HEK293 (cell line): ENCODE measurements around the gene ZSCAN5B.

Experiments
- CTCF ChIA-PET: fragments of 350-600 bp; formaldehyde crosslinking; extraction: SDS; loops from one replicate; lab custom pipeline; 2021; ENCODE audit warnings: antibody characterized with exemption; lab: Yijun Ruan, JAX
- POLR2A ChIA-PET: fragments of 300-600 bp; formaldehyde crosslinking; extraction: SDS; loops from one replicate; lab custom pipeline; 2020; ENCODE audit warnings: antibody characterized with exemption, inconsistent platforms; lab: Yijun Ruan, JAX
- H3K27ac ChIP-seq: fragments of 200-500 bp; sonication (Bioruptor generic); 2 replicates; pipeline ENCODE4 v1.5.1; 2014; ENCODE audit warnings: low read depth, low read length, control low read depth, inconsistent platforms; ENCODE audit errors: extremely low read depth
- H3K36me3 ChIP-seq, 2 experiments: fragments of 200-500 bp in 1 of 2; sonication (Bioruptor generic) in 1 of 2; 1 replicate in 1 of 2; 2 replicates in 1 of 2; pipeline ENCODE4 v1.5.1; 2014 to 2017; ENCODE audit warnings: inconsistent platforms in 2 of 2, low read length in 2 of 2; ENCODE audit not compliant: control insufficient read depth in 2 of 2, insufficient read depth in 1 of 2
- H3K4me1 ChIP-seq: fragments of 200-500 bp; sonication (Bioruptor generic); 2 replicates; pipeline ENCODE4 v1.5.1; 2014; ENCODE audit warnings: mild to moderate bottlenecking, low read length, inconsistent platforms; ENCODE audit not compliant: control insufficient read depth, insufficient read depth
- H3K4me3 ChIP-seq: 2 replicates; pipeline ENCODE4 v1.5.1; 2011; ENCODE audit warnings: low read depth, mild to moderate bottlenecking, control low read depth, low read length, moderate library complexity
- H3K9me3 ChIP-seq: fragments of 200-500 bp; sonication (Bioruptor generic); 2 replicates; pipeline ENCODE4 v1.5.1; 2014; ENCODE audit warnings: low read depth, low read length, inconsistent platforms; ENCODE audit not compliant: control insufficient read depth, insufficient read depth
- BCL11A ChIP-seq: fragments of 450-650 bp; formaldehyde crosslinking; IDR thresholded peaks from 2 replicates; pipeline ENCODE4 v1.5.1; 2016; ENCODE audit warnings: low read depth, missing biosample characterization, missing genetic modification characterization
- CTCF ChIP-seq: fragments of 450-650 bp; formaldehyde crosslinking; IDR thresholded peaks from 2 replicates; pipeline ENCODE4 v1.5.1; 2016; ENCODE audit warnings: missing biosample characterization, missing genetic modification characterization
- EGR2 ChIP-seq: fragments of 450-650 bp; formaldehyde crosslinking; IDR thresholded peaks from 2 replicates; pipeline ENCODE4 v1.5.1; 2016; ENCODE audit warnings: low read depth, missing biosample characterization, missing genetic modification characterization
- GLI2 ChIP-seq: fragments of 450-650 bp; formaldehyde crosslinking; IDR thresholded peaks from 2 replicates; pipeline ENCODE4; 2017; ENCODE audit warnings: missing biosample characterization, missing genetic modification characterization, low read depth, borderline replicate concordance
- GLIS2 ChIP-seq: fragments of 450-650 bp; formaldehyde crosslinking; IDR thresholded peaks from 2 replicates; pipeline ENCODE4 v1.5.1; 2016; ENCODE audit warnings: missing biosample characterization, missing genetic modification characterization
- HOXC10 ChIP-seq: sonication (generic); formaldehyde crosslinking; IDR thresholded peaks from 2 replicates; pipeline ENCODE4 v1.8.1; 2023; ENCODE audit warnings: mild to moderate bottlenecking, missing genetic modification reagents
- KLF1 ChIP-seq: fragments of 450-650 bp; formaldehyde crosslinking; IDR thresholded peaks from 2 replicates; pipeline ENCODE4 v1.5.1; 2016; ENCODE audit warnings: missing biosample characterization, missing genetic modification characterization
- MYNN ChIP-seq: fragments of 450-650 bp; formaldehyde crosslinking; IDR thresholded peaks from 2 replicates; pipeline ENCODE4 v1.5.1; 2016; ENCODE audit warnings: missing biosample characterization, missing genetic modification characterization, borderline replicate concordance
- TRIM28 ChIP-seq: IDR thresholded peaks from 2 replicates; pipeline ENCODE4 v1.6.1; 2011; ENCODE audit warnings: low read length, control low read depth, borderline replicate concordance
- YY2 ChIP-seq: fragments of 450-650 bp; formaldehyde crosslinking; IDR thresholded peaks from 2 replicates; pipeline ENCODE4 v1.5.1; 2016; ENCODE audit warnings: missing biosample characterization, missing genetic modification characterization
- ZBTB10 ChIP-seq: fragments of 450-650 bp; formaldehyde crosslinking; IDR thresholded peaks from 2 replicates; pipeline ENCODE4 v1.5.1; 2016; ENCODE audit warnings: missing biosample characterization, missing genetic modification characterization
- ZBTB44 ChIP-seq: fragments of 450-650 bp; IDR thresholded peaks from 2 replicates; pipeline ENCODE4 v1.5.1; 2018; ENCODE audit warnings: missing biosample characterization, mild to moderate bottlenecking, missing genetic modification characterization
- ZBTB48 ChIP-seq: fragments of 450-650 bp; formaldehyde crosslinking; IDR thresholded peaks from 2 replicates; pipeline ENCODE4 v1.5.1; 2016; ENCODE audit warnings: missing biosample characterization, missing genetic modification characterization
- ZNF10 ChIP-seq: fragments of 450-650 bp; formaldehyde crosslinking; IDR thresholded peaks from 2 replicates; pipeline ENCODE4 v1.5.1; 2017; ENCODE audit warnings: missing biosample characterization, missing genetic modification characterization
- ZNF138 ChIP-seq: fragments of 450-650 bp; formaldehyde crosslinking; IDR thresholded peaks from 2 replicates; pipeline ENCODE4 v1.5.1; 2016; ENCODE audit warnings: missing biosample characterization, missing genetic modification characterization, borderline replicate concordance
- ZNF140 ChIP-seq: fragments of 450-650 bp; formaldehyde crosslinking; IDR thresholded peaks from 2 replicates; pipeline ENCODE4 v1.5.1; 2016; ENCODE audit warnings: missing biosample characterization, missing genetic modification characterization
- ZNF174 ChIP-seq: fragments of 450-650 bp; formaldehyde crosslinking; IDR thresholded peaks from 2 replicates; pipeline ENCODE4 v1.5.0; 2017; ENCODE audit warnings: missing biosample characterization, mild to moderate bottlenecking, missing genetic modification characterization
- ZNF223 ChIP-seq: fragments of 450-650 bp; formaldehyde crosslinking; IDR thresholded peaks from 2 replicates; pipeline ENCODE4 v1.5.1; 2016; ENCODE audit warnings: missing biosample characterization, missing genetic modification characterization
- ZNF416 ChIP-seq: fragments of 450-650 bp; formaldehyde crosslinking; IDR thresholded peaks from 2 replicates; pipeline ENCODE4 v1.5.1; 2016; ENCODE audit warnings: missing biosample characterization, missing genetic modification characterization
- ZNF449 ChIP-seq: fragments of 450-650 bp; formaldehyde crosslinking; IDR thresholded peaks from 2 replicates; pipeline ENCODE4 v1.5.1; 2017; ENCODE audit warnings: missing biosample characterization, mild to moderate bottlenecking, missing genetic modification characterization, moderate library complexity
- ZNF48 ChIP-seq: fragments of 450-650 bp; formaldehyde crosslinking; IDR thresholded peaks from 2 replicates; pipeline ENCODE4 v1.5.1; 2016; ENCODE audit warnings: missing biosample characterization, missing genetic modification characterization
- ZNF513 ChIP-seq: fragments of 450-650 bp; IDR thresholded peaks from 2 replicates; pipeline ENCODE4 v1.5.1; 2018; ENCODE audit warnings: missing biosample characterization, missing genetic modification characterization
- ZNF776 ChIP-seq: fragments of 450-650 bp; formaldehyde crosslinking; IDR thresholded peaks from 2 replicates; pipeline ENCODE4 v1.5.0; 2017; ENCODE audit warnings: missing biosample characterization, missing genetic modification characterization, borderline replicate concordance
- ZNF777 ChIP-seq: fragments of 450-650 bp; formaldehyde crosslinking; IDR thresholded peaks from 2 replicates; pipeline ENCODE4 v1.5.1; 2017; ENCODE audit warnings: missing biosample characterization, missing genetic modification characterization, borderline replicate concordance
- ZNF791 ChIP-seq: fragments of 450-650 bp; formaldehyde crosslinking; IDR thresholded peaks from 2 replicates; pipeline ENCODE4 v1.5.1; 2016; ENCODE audit warnings: missing biosample characterization, missing genetic modification characterization
- ZSCAN16 ChIP-seq: fragments of 450-650 bp; formaldehyde crosslinking; IDR thresholded peaks from 2 replicates; pipeline ENCODE4 v1.5.1; 2016; ENCODE audit warnings: missing biosample characterization, missing genetic modification characterization

Gene ZSCAN5B

GRCh38 chr19:56156768-56157167, 40.8 kb downstream of the ZSCAN5B start (continued):
- TF ChIP-seq KLF1 (tag by site-specific recombination) (no peak), ZNF449 (no peak), ZBTB48 (no peak), ZNF513 (tag by site-specific recombination) (no peak), HOXC10 (CRISPR knock-in tag) (no peak), ZNF416 (tag by site-specific recombination) (no peak), ZNF791 (tag by site-specific recombination) (no peak), BCL11A (tag by site-specific recombination) (no peak), TRIM28 (no peak), GLIS2 (no peak), YY2 (no peak)
- TF ChIP-seq, all 188 proteins: peak for 0

GRCh38 chr19:56155124-56155687, 42.4 kb downstream of the ZSCAN5B start:
- Histone ChIP-seq H3K9me3 (no peaks in the 10 kb centered on the region), H3K36me3 (peaks cover 19 to 71% of the 10 kb centered on the region in 2 experiments; a peak in 2 of 3 replicates), H3K4me1 (no peaks in the 10 kb centered on the region), H3K27ac (no peak overlapping the region), H3K4me3 (no peak overlapping the region)
- ChIA-PET CTCF (interaction anchor here (0.6 to 2.7 kb wide), 17 partner anchors 9 to 1913 kb away, joined by 3 to 11 read pairs (median 4); no protein-coding TSS in a partner anchor), POLR2A (interaction anchor here (0.7 to 1.3 kb wide), 2 partner anchors 10 to 34 kb away, joined by 3 to 4 read pairs; partner anchors contain the start of gene ZNF787)
- TF ChIP-seq ZBTB44 (tag by site-specific recombination) = no peak
- no peak for TF ChIP-seq ZNF138 (tag by site-specific recombination)
- no peak for TF ChIP-seq ZNF140 (tag by site-specific recombination)
- no peak for TF ChIP-seq ZBTB10
- no peak for TF ChIP-seq ZNF776 (tag by site-specific recombination)

GRCh38 chr19:56153507-56153906, 44.1 kb downstream of the ZSCAN5B start:
- Histone ChIP-seq H3K4me3 (no peak overlapping the region), H3K27ac (no peak overlapping the region), H3K9me3 (no peaks in the 10 kb centered on the region), H3K4me1 (no peaks in the 10 kb centered on the region), H3K36me3 (peaks cover 12 to 67% of the 10 kb centered on the region in 2 experiments; a peak in 2 of 3 replicates)
- CTCF ChIA-PET = interaction anchor here (0.7 kb wide), 1 partner anchor 527 kb away, joined by 3 read pairs; no protein-coding TSS in a partner anchor
- POLR2A ChIA-PET = no interaction called here
- TF ChIP-seq GLI2 (tag by site-specific recombination) (no peak), ZNF10 (tag by site-specific recombination) (no peak), CTCF (tag by site-specific recombination) (no peak), EGR2 (no peak), MYNN (tag by site-specific recombination) (no peak), ZNF777 (tag by site-specific recombination) (no peak), ZNF223 (tag by site-specific recombination) (no peak), ZNF174 (no peak), ZNF48 (tag by site-specific recombination) (no peak), ZSCAN16 (no peak)
